Neutrophil (primary cell): ENCODE measurements around the gene CSTF3.
A peak's percentile ranks its signal among the peaks of the same experiment; 100 is the strongest.

Experiments
- H3K27ac ChIP-seq: fragments of 200-600 bp; sonication (generic); 2 replicates; pipeline ENCODE4 v1.5.1; 2016; ENCODE audit warnings: mild to moderate bottlenecking, moderate library complexity
- H3K27me3 ChIP-seq: fragments of 200-600 bp; sonication (generic); 2 replicates; pipeline ENCODE4 v1.6.0; 2016; ENCODE audit warnings: mild to moderate bottlenecking
- H3K36me3 ChIP-seq: fragments of 200-600 bp; sonication (generic); 2 replicates; pipeline ENCODE4 v1.5.1; 2017
- H3K4me1 ChIP-seq, 2 experiments: fragments of 200-600 bp in 1 of 2; sonication (generic) in 1 of 2; 1 replicate in 1 of 2; 2 replicates in 1 of 2; pipeline versions ENCODE4 v1.5.1 to v1.6.1; 2013 to 2016; ENCODE audit warnings: low read depth in 1 of 2, low read length in 1 of 2, mild to moderate bottlenecking in 1 of 2, moderate library complexity in 1 of 2; ENCODE audit not compliant: control insufficient read depth in 1 of 2, insufficient read depth in 1 of 2
- H3K4me3 ChIP-seq, 2 experiments: fragments of 200-600 bp in 1 of 2; sonication (generic) in 1 of 2; 1 replicate in 1 of 2; 2 replicates in 1 of 2; pipeline ENCODE4 v1.5.1; 2013 to 2016; ENCODE audit warnings: low read depth in 1 of 2, low read length in 1 of 2, mild to moderate bottlenecking in 1 of 2, moderate library complexity in 1 of 2
- H3K9me3 ChIP-seq: fragments of 200-600 bp; sonication (generic); 2 replicates; pipeline ENCODE4 v1.5.1; 2016
- CTCF ChIP-seq: fragments of 200-600 bp; sonication (generic); IDR thresholded peaks from 2 replicates; pipeline ENCODE4 v1.5.1; 2016; ENCODE audit warnings: antibody characterized with exemption

The CSTF3 gene

GRCh38 chr11:33068611-33069340 is 92.5 kb downstream of the CSTF3 start:
- Histone ChIP-seq H3K27ac (no peak overlapping the region), H3K36me3 (peaks cover 77% of the 10 kb centered on the region), H3K9me3 (no peaks in the 10 kb centered on the region), H3K4me1 (peaks cover 18 to 20% of the 10 kb centered on the region in 2 experiments), H3K4me3 (no peak overlapping the region), H3K27me3 (no peaks in the 10 kb centered on the region)
- no peak for TF ChIP-seq CTCF

- no peaks in the 10 kb centered on the region for H3K9me3 ChIP-seq
- no peak for TF ChIP-seq CTCF
- H3K27ac ChIP-seq, result no peak overlapping the region
- peaks cover 62% of the 10 kb centered on the region for H3K36me3 ChIP-seq
- H3K4me1 ChIP-seq, result peaks cover 28 to 30% of the 10 kb centered on the region in 2 experiments
- H3K4me3 ChIP-seq, result no peak overlapping the region
- H3K27me3 ChIP-seq, result no peaks in the 10 kb centered on the region
Measured at GRCh38 chr11:33067294-33067693, 94.0 kb downstream of the CSTF3 start.

GRCh38 chr11:33065445-33066178 is 95.7 kb downstream of the CSTF3 start:
- peak; percentile 81 for TF ChIP-seq CTCF
- Histone ChIP-seq H3K27ac (no peak overlapping the region), H3K9me3 (no peaks in the 10 kb centered on the region), H3K4me3 (no peak overlapping the region), H3K4me1 (peaks cover 28 to 30% of the 10 kb centered on the region in 2 experiments), H3K27me3 (no peaks in the 10 kb centered on the region), H3K36me3 (peaks cover 57% of the 10 kb centered on the region)

- H3K27ac ChIP-seq, result peak overlapping the region; percentile 86
- H3K36me3 ChIP-seq, result peaks cover 58% of the 10 kb centered on the region
- peak overlapping the region in 1 of 2 experiments; percentile 38 for H3K4me3 ChIP-seq
- H3K9me3 ChIP-seq, result no peaks in the 10 kb centered on the region
- peaks cover 28 to 30% of the 10 kb centered on the region in 2 experiments for H3K4me1 ChIP-seq
- H3K27me3 ChIP-seq, result no peaks in the 10 kb centered on the region
- no peak for TF ChIP-seq CTCF
Measured at GRCh38 chr11:33064866-33065265, 96.4 kb downstream of the CSTF3 start.

GRCh38 chr11:33064033-33064825 is 97.1 kb downstream of the CSTF3 start:
- TF ChIP-seq CTCF, result no peak
- Histone ChIP-seq H3K9me3 (no peaks in the 10 kb centered on the region), H3K36me3 (peaks cover 58% of the 10 kb centered on the region), H3K27me3 (no peaks in the 10 kb centered on the region), H3K27ac (peak overlapping the region; percentile 86), H3K4me3 (peak overlapping the region; percentile 15 to 38), H3K4me1 (peaks cover 28 to 30% of the 10 kb centered on the region in 2 experiments)
